Caco-2 (cell line): ENCODE results near the gene USP24. TPM values are rescaled to one million over a fixed set of nuclear protein-coding genes. Genes with fewer than 3 reads are reported as not detected.

Experiments
- BruUV-seq: library from RNA; stranded (reverse); fragments of 400-500 nt; replicated peaks from 2 replicates; lab custom pipeline; 2021; lab: Mats Ljungman, UMichigan
- CTCF ChIA-PET: fragments of 300-600 bp; sonication (Branson Sonifier 250); formaldehyde crosslinking; loops from one replicate; lab custom pipeline; 2022; ENCODE audit warnings: antibody characterized with exemption; lab: Charles Lee
- POLR2A ChIA-PET: fragments of 300-600 bp; sonication (Branson Sonifier 250); formaldehyde crosslinking; loops from one replicate; lab custom pipeline; 2022; ENCODE audit warnings: antibody characterized with exemption; lab: Charles Lee
- DNase-seq, 2 experiments: peaks; one replicate each; pipeline versions ENCODE4 v3.0.0 to v3.0.0-alpha.2; 2020 to 2022
- H3K27me3 ChIP-seq: replicated peaks from 2 replicates; pipeline ENCODE4 v1.6.0; 2011; ENCODE audit warnings: low read length; ENCODE audit not compliant: control insufficient read depth, insufficient read depth
- H3K36me3 ChIP-seq: 2 replicates; pipeline ENCODE4 v1.5.1; 2011; ENCODE audit warnings: low read length; ENCODE audit not compliant: control insufficient read depth, insufficient read depth
- H3K4me1 ChIP-seq: fragments of 250-450 bp; sonication (Bioruptor Pico); 2 replicates; pipeline ENCODE4 v1.5.1; 2020; ENCODE audit warnings: mild to moderate bottlenecking
- H3K4me3 ChIP-seq: 2 replicates; pipeline ENCODE4 v1.5.1; 2011; ENCODE audit warnings: low read depth, mild to moderate bottlenecking, control low read depth, low read length
- H3K9me3 ChIP-seq: fragments of 250-450 bp; sonication (Bioruptor Pico); 2 replicates; pipeline ENCODE4 v1.5.1; 2020; ENCODE audit warnings: mild to moderate bottlenecking, moderate library complexity
- H3K27ac Mint-ChIP-seq: one replicate; pipeline ENCODE4 v1.8.0; 2022; ENCODE audit warnings: mixed read lengths; ENCODE audit not compliant: unreplicated experiment
- H3K27me3 Mint-ChIP-seq: one replicate; pipeline ENCODE4 v1.8.0; 2022; ENCODE audit warnings: mixed read lengths; ENCODE audit not compliant: insufficient read depth, unreplicated experiment
- H3K36me3 Mint-ChIP-seq: one replicate; pipeline ENCODE4 v1.8.0; 2022; ENCODE audit warnings: mild to moderate bottlenecking, mixed read lengths; ENCODE audit not compliant: insufficient read depth, unreplicated experiment
- H3K4me1 Mint-ChIP-seq: one replicate; pipeline ENCODE4 v1.8.0; 2022; ENCODE audit warnings: low read depth, mixed read lengths; ENCODE audit not compliant: unreplicated experiment
- H3K4me3 Mint-ChIP-seq: one replicate; pipeline ENCODE4 v1.8.0; 2022; ENCODE audit warnings: mild to moderate bottlenecking, moderate library complexity, mixed read lengths; ENCODE audit not compliant: unreplicated experiment
- H3K9me3 Mint-ChIP-seq: one replicate; pipeline ENCODE4 v1.8.0; 2022; ENCODE audit warnings: mixed read lengths; ENCODE audit not compliant: unreplicated experiment
- intact Hi-C: fragments of 100-400 bp; cut with micrococcal nuclease; formaldehyde crosslinking; loops from one replicate; pipeline ENCODE4 v1.10.0; 2022; ENCODE audit not compliant: unreplicated experiment
- total RNA-seq: library from RNA; stranded (reverse); gene quantifications from 2 replicates; pipeline ENCODE4 v1.2.3, GENCODE V29; 2022
- TF ChIP-seq, protein P1 (sequence below), 2 experiments: fragments of 200-600 bp in 1 of 2; IDR thresholded peaks; 1 replicate in 1 of 2; 2 replicates in 1 of 2; pipeline versions ENCODE4 v1.5.1 to v1.8.0; 2011 to 2022; ENCODE audit warnings: antibody characterized with exemption in 1 of 2, control low read depth in 1 of 2, inconsistent platforms in 1 of 2, low read depth in 1 of 2, low read length in 1 of 2, mild to moderate bottlenecking in 1 of 2, moderate library complexity in 1 of 2; ENCODE audit not compliant: insufficient read depth in 1 of 2, severe bottlenecking in 1 of 2, unreplicated experiment in 1 of 2

Gene USP24
- total RNA-seq, 1 experiment from 2014 or later: 34.7 TPM

DNA sequence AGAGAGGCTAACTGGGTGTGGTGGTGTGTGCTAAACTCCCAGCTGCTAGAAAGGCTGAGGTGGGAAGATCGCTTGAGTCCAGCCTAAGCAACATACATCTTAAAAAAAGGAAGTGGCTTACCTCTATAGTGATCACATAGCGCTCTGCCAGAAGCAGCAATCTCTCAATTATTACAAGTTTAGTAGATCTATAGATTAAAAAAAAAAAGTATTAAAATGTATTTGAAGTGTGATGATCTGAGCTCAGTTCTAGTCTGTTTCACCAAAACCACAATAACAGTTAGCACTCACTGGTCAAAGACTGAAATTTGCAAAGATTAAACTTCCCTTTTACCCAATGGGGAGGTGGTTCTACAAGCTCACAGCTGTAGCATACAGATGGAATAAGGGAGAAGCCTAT is 76.3 kb downstream of the USP24 start:
- DNase-seq: no peak
- no peak overlapping the region for H3K4me3 Mint-ChIP-seq
- ChIA-PET CTCF (no interaction called here), POLR2A (no interaction called here)
- intact Hi-C loops: no loop called here
- H3K27me3 Mint-ChIP-seq: no peaks in the 10 kb centered on the region
- no peaks in the 10 kb centered on the region for H3K4me1 ChIP-seq
- H3K4me3 ChIP-seq: no peak overlapping the region
- no peaks in the 10 kb centered on the region for H3K36me3 ChIP-seq
- no peaks in the 10 kb centered on the region for H3K9me3 Mint-ChIP-seq
- no peaks in the 10 kb centered on the region for H3K4me1 Mint-ChIP-seq
- TF ChIP-seq, protein P1, sequence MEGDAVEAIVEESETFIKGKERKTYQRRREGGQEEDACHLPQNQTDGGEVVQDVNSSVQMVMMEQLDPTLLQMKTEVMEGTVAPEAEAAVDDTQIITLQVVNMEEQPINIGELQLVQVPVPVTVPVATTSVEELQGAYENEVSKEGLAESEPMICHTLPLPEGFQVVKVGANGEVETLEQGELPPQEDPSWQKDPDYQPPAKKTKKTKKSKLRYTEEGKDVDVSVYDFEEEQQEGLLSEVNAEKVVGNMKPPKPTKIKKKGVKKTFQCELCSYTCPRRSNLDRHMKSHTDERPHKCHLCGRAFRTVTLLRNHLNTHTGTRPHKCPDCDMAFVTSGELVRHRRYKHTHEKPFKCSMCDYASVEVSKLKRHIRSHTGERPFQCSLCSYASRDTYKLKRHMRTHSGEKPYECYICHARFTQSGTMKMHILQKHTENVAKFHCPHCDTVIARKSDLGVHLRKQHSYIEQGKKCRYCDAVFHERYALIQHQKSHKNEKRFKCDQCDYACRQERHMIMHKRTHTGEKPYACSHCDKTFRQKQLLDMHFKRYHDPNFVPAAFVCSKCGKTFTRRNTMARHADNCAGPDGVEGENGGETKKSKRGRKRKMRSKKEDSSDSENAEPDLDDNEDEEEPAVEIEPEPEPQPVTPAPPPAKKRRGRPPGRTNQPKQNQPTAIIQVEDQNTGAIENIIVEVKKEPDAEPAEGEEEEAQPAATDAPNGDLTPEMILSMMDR (IDR thresholded peaks at IDR 0.05; ENCODE audit: insufficient read depth in 1 of 2, low read depth in 1 of 2, low read length in 1 of 2, severe bottlenecking in 1 of 2, unreplicated experiment in 1 of 2): no peak
- no peaks in the 10 kb centered on the region for H3K27me3 ChIP-seq
- BruUV-seq: no TSS peak
- peaks cover 33% of the 10 kb centered on the region for H3K36me3 Mint-ChIP-seq
- no peaks in the 10 kb centered on the region for H3K9me3 ChIP-seq
- no peak overlapping the region for H3K27ac Mint-ChIP-seq

DNA sequence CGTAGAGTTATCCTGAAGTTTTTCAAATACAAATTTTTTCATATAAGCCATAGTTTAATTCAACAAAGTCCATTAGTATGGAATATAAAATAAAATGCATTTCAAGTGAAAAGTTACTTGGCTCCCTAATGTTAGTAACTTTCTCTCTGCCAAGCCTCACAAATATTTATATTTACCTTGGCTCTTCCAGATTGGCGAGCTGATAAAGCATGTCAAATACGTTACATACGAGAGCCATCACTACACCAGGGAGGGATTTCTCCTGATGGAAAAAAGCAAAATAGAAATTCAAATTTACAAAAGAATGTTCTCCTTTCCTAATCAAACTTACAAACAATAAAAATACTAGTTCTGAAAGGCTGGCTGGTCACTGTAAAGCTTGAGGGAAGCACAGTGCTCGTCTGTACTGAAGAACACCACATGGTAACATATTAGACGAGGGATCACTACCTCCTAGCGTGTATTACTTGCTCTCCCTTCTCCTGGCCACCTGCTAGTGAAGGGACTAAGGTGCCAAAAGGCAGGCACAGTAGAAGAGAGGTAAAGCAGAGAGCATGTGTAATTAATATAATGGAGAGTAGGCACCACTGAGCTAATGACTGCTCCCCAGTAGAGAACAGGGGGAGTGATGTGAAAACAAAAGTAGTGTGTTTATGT is 80.9 kb downstream of the USP24 start:
- ChIA-PET POLR2A (no interaction called here), CTCF (no interaction called here)
- Mint-ChIP-seq H3K27me3 (no peaks in the 10 kb centered on the region), H3K4me1 (no peaks in the 10 kb centered on the region), H3K36me3 (peaks cover 34% of the 10 kb centered on the region), H3K4me3 (no peak overlapping the region), H3K9me3 (no peaks in the 10 kb centered on the region), H3K27ac (no peak overlapping the region)
- BruUV-seq: no TSS peak
- Histone ChIP-seq H3K9me3 (no peaks in the 10 kb centered on the region), H3K4me3 (no peak overlapping the region), H3K36me3 (no peaks in the 10 kb centered on the region), H3K27me3 (no peaks in the 10 kb centered on the region), H3K4me1 (no peaks in the 10 kb centered on the region)
- intact Hi-C loops: no loop called here
- TF ChIP-seq, protein P1 (IDR thresholded peaks at IDR 0.05; ENCODE audit: insufficient read depth in 1 of 2, low read depth in 1 of 2, low read length in 1 of 2, severe bottlenecking in 1 of 2, unreplicated experiment in 1 of 2): no peak
- no peak for DNase-seq

DNA sequence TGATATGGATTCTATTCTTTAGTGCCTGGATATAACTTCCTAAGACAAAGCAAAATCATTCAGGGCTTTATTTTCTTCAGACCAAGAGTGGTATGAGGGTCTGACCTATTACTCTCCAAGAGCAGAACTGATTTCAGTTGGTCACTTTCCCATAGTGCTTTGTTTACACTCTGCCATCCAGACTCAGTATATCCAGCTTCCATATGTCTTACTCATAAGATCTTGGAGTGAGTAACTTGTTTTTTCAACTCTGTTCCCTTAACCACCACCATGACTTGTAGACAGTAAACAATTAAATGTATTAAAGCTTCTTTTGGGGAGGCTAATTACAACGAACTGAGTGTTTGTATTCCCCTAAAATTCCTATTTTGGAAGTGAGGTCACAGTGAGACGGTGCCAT is 83.4 kb downstream of the USP24 start:
- Histone ChIP-seq H3K36me3 (no peaks in the 10 kb centered on the region), H3K4me3 (no peak overlapping the region), H3K27me3 (no peaks in the 10 kb centered on the region), H3K4me1 (peaks cover 5% of the 10 kb centered on the region; the same call in 1 of the 2 replicates), H3K9me3 (no peaks in the 10 kb centered on the region)
- no TSS peak for BruUV-seq
- DNase-seq: no peak
- Mint-ChIP-seq H3K9me3 (no peaks in the 10 kb centered on the region), H3K36me3 (peaks cover 44% of the 10 kb centered on the region), H3K27ac (no peak overlapping the region), H3K4me3 (no peak overlapping the region), H3K27me3 (no peaks in the 10 kb centered on the region), H3K4me1 (peaks cover 10% of the 10 kb centered on the region)
- CTCF ChIA-PET: no interaction called here
- TF ChIP-seq, protein P1 (IDR thresholded peaks at IDR 0.05; ENCODE audit: insufficient read depth in 1 of 2, low read depth in 1 of 2, low read length in 1 of 2, severe bottlenecking in 1 of 2, unreplicated experiment in 1 of 2): no peak
- POLR2A ChIA-PET: no interaction called here
- intact Hi-C loops: no loop called here
